WERI-Rb-1 (cell line): ENCODE data around the gene MIA2.

Source experiments
- DNase-seq: peaks from one replicate; pipeline ENCODE4 v3.0.0-alpha.2; 2020
- H3K27ac ChIP-seq: fragments of 250-450 bp; sonication (Bioruptor Pico); 2 replicates; pipeline ENCODE4 v1.5.1; 2020; ENCODE audit warnings: mild to moderate bottlenecking, moderate library complexity
- H3K27me3 ChIP-seq: fragments of 250-450 bp; sonication (Bioruptor Pico); 2 replicates; pipeline ENCODE4 v1.5.1; 2021; ENCODE audit warnings: mild to moderate bottlenecking, low read depth, moderate library complexity; ENCODE audit not compliant: insufficient read depth, severe bottlenecking
- H3K36me3 ChIP-seq: fragments of 250-450 bp; sonication (Bioruptor Pico); 2 replicates; pipeline ENCODE4 v1.5.1; 2020; ENCODE audit warnings: mild to moderate bottlenecking, moderate library complexity
- H3K4me3 ChIP-seq: 2 replicates; pipeline ENCODE4 v1.5.1; 2011; ENCODE audit warnings: low read depth, mild to moderate bottlenecking, control low read depth, low read length
- H3K9me3 ChIP-seq: fragments of 250-450 bp; sonication (Bioruptor Pico); 2 replicates; pipeline ENCODE4 v1.5.1; 2021; ENCODE audit warnings: mild to moderate bottlenecking, moderate library complexity; ENCODE audit not compliant: severe bottlenecking
- CTCF ChIP-seq: IDR thresholded peaks from 2 replicates; pipeline ENCODE4 v1.5.1; 2011; ENCODE audit warnings: low read depth, mild to moderate bottlenecking, control low read depth, inconsistent platforms, low read length

MIA2 gene

GRCh38 chr14:39430762-39431415 lies 197.2 kb downstream of the MIA2 start:
- no peak overlapping the region; the same call in 1 of the 2 replicates for H3K27ac ChIP-seq
- DNase-seq = peak; percentile 7
- H3K36me3 ChIP-seq = no peaks in the 10 kb centered on the region; the same call in 1 of the 2 replicates
- no peaks in the 10 kb centered on the region for H3K27me3 ChIP-seq
- TF ChIP-seq CTCF = no peak
- H3K4me3 ChIP-seq = peak overlapping the region; percentile 79
- no peaks in the 10 kb centered on the region for H3K9me3 ChIP-seq

GRCh38 chr14:39431416-39432178 lies 197.9 kb downstream of the MIA2 start:
- peak overlapping the region; percentile 99 for H3K27ac ChIP-seq
- H3K9me3 ChIP-seq = no peaks in the 10 kb centered on the region
- peak; percentile 29 for DNase-seq
- no peak for TF ChIP-seq CTCF
- peak overlapping the region; percentile 79 for H3K4me3 ChIP-seq
- no peaks in the 10 kb centered on the region for H3K27me3 ChIP-seq
- no peaks in the 10 kb centered on the region; the same call in 1 of the 2 replicates for H3K36me3 ChIP-seq

GRCh38 chr14:39432179-39432618 lies 198.5 kb downstream of the MIA2 start, which contains the start of gene FBXO33:
Gene FBXO33 (minus strand): TSS chr14:39432433. CDS start chr14:39432162, 271 bp downstream.
- TF ChIP-seq CTCF = no peak
- Histone ChIP-seq H3K9me3 (no peaks in the 10 kb centered on the region), H3K27ac (peak within 1 kb of the TSS; percentile 99), H3K27me3 (no peaks in the 10 kb centered on the region), H3K4me3 (peak within 1 kb of the TSS; percentile 79), H3K36me3 (no peaks in the 10 kb centered on the region; the same call in 1 of the 2 replicates)
- peak; percentile 96 for DNase-seq

GRCh38 chr14:39432619-39433451 lies 199.1 kb downstream of the MIA2 start:
- TF ChIP-seq CTCF = peak; percentile 53
- Histone ChIP-seq H3K27ac (peak overlapping the region; percentile 99), H3K9me3 (no peaks in the 10 kb centered on the region), H3K27me3 (no peaks in the 10 kb centered on the region), H3K36me3 (no peaks in the 10 kb centered on the region; the same call in 1 of the 2 replicates), H3K4me3 (peak overlapping the region; percentile 75)
- peak; percentile 95 for DNase-seq

GRCh38 chr14:39433452-39433813 lies 199.7 kb downstream of the MIA2 start:
- DNase-seq = no peak
- H3K27me3 ChIP-seq = no peaks in the 10 kb centered on the region
- no peak for TF ChIP-seq CTCF
- H3K4me3 ChIP-seq = peak overlapping the region; percentile 75
- no peak overlapping the region; the same call in 1 of the 2 replicates for H3K27ac ChIP-seq
- no peaks in the 10 kb centered on the region; the same call in 1 of the 2 replicates for H3K36me3 ChIP-seq
- H3K9me3 ChIP-seq = no peaks in the 10 kb centered on the region
